GM19240 (cell line): ENCODE data around the gene MAML2.
A peak's percentile ranks its signal among the peaks of the same experiment; 100 is the strongest.
"Not testable (repeated sequence)": the region's sequence is repeated elsewhere in the genome, so short reads cannot be mapped to it uniquely, and the experiment has no call there.

Source experiments
- DNase-seq: peaks from one replicate; pipeline ENCODE4 v3.0.0; 2011; ENCODE audit warnings: low spot score; ENCODE audit not compliant: insufficient read length

MAML2 gene

DNA sequence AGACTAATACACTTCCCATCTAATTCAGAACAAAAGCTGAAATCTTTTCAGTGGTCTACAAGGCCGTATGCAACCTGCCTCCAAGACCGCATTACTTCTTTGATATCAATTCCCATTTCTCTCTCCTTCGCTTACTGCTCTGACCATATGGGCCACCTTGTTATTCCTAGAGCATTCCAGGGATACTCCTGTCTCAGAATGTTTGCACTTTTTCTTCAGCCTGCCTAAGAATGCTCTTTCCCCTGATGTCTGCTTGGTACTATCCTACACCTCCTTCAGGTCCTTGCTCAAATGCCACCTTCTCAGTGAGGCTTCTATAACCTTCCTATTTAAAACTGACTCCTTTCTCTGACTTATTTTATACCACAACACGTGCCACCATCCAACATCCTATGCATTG is 71.2 kb downstream of the MAML2 start:
- no peak for DNase-seq

GRCh38 chr11:96271352-96271751 is 71.6 kb downstream of the MAML2 start:
- DNase-seq = not testable (repeated sequence)

GRCh38 chr11:96268527-96268926 is 74.5 kb downstream of the MAML2 start:
- not testable (repeated sequence) for DNase-seq

DNA sequence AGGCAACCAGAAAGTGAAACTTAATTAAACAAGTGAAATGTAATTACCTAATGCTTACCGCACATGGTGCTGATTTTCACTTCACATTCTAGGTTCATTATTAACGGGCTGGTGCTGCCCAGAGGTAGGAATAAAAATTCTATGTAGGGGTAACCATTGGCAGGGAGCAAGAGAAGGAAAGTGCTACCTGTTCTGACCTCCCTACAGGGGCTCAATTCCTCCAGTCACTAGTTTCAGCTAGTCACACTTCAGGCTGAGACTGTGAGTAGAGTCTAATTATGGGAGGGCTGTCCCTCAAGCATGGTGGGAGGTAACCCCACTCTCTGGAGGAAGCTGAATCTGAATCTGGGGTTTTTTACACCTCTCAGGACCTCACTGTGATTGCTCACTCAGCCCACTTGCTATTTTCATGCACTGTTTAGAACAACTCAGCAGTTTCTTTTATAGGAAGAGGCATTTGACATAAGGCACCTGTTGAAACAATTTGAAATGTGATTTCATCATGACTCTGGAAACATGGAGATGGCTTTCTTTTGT is 75.4 kb downstream of the MAML2 start:
- peak; percentile 27 for DNase-seq

DNA sequence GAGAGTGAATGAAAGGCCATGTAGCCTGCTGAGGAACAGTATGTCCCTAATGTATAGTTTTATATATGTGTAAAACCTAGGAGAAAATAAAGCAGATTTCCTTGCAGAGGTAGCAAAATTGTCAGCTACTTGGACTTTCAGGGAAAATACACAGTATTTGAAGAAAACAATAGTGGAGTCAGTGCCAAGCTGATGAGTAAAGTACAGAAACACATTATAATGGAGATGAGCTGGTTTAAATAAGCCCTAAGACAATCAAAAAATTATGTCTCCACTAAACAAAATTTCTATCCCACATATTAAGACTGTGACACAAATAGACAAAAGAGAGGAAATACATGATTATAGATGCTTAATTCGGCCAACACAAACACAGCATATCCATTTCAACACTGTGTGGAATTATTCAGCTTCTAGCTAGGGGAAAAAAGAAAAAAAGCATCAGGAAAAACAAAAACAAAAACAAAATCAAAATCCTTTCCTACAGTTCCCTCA is 75.9 kb downstream of the MAML2 start:
- no peak for DNase-seq

GRCh38 chr11:96265972-96266371 is 77.0 kb downstream of the MAML2 start:
- DNase-seq = no peak

- DNase-seq = no peak
These were observed 77.7 kb downstream of the MAML2 start for GRCh38 chr11:96265220-96265737.

- no peak for DNase-seq
These were observed 78.6 kb downstream of the MAML2 start for GRCh38 chr11:96264364-96264763.

- no peak for DNase-seq
These were observed 79.7 kb downstream of the MAML2 start for GRCh38 chr11:96263238-96263763.

DNA sequence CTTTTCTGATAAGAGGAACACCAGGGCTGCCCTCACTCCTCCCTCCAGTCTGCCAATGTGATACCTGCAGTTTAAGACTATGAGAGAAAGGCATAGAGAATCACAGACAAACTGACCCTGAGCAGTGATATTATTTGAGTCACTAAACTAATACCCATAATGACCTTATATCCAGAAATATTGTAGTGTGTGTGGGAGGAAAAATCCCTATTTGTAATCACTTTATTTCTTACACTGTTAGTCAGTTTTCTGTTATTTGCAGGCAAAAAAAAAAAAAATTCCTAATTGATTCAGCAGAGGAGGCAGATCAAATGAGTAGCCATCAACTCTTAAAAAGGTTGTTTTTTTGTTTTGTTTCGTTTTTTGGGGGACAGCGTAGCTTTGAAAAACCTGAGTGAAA is 82.5 kb downstream of the MAML2 start:
- DNase-seq = no peak

DNA sequence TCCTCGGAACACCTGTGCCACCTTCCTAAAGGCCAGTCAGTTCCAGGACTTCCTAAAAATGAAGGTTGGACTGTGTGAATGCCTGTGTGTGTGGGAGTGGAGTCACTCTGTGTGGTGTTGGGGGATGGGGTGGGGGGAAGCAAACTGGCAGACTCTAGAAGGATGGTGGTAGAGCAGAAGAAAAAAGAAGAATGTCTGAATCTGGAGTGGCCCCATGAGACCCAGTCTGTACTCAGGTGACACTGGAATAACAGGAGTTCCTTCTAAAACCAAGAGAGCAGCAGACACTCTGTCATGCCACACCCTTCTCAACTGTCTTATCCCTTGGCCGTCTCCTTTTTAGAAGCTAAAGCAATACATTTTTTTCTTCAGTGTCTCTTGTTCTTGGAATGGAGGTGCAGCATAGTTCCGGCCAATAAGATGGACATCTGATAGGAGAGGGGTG is 82.9 kb downstream of the MAML2 start:
- no peak for DNase-seq

DNA sequence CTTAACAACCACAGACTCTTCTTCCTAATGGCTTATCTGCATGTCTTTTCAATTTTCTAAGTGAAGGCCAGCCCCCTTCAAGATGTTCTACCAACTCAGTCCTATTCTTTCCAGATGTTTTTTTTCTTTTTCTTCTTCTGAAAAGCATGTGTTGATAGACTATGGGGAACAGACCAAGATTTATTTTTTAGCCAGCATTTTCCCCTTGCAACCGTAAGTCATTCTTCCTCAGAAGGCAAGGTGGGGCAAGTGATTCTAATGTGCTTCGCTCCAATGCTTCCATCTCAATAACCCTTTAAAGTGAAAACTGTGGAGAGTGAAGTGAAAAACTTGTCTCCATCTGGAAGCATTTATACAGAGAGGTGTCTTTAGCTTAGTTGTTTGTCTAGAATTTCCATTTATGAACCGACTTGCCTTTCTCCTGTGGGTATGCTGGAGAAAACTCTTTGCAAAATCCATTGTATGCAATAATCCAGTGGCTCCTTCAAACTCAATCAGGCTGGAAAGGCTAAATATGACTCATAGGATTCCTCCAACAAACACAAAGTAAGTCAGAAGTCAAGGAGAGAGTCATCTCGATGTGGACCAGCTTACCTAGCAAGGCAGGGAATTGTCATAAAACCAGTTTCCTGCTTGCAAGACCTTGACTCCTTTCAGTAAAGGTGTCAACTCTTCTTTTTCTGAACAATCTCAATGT is 83.7 kb downstream of the MAML2 start:
- DNase-seq = no peak

DNA sequence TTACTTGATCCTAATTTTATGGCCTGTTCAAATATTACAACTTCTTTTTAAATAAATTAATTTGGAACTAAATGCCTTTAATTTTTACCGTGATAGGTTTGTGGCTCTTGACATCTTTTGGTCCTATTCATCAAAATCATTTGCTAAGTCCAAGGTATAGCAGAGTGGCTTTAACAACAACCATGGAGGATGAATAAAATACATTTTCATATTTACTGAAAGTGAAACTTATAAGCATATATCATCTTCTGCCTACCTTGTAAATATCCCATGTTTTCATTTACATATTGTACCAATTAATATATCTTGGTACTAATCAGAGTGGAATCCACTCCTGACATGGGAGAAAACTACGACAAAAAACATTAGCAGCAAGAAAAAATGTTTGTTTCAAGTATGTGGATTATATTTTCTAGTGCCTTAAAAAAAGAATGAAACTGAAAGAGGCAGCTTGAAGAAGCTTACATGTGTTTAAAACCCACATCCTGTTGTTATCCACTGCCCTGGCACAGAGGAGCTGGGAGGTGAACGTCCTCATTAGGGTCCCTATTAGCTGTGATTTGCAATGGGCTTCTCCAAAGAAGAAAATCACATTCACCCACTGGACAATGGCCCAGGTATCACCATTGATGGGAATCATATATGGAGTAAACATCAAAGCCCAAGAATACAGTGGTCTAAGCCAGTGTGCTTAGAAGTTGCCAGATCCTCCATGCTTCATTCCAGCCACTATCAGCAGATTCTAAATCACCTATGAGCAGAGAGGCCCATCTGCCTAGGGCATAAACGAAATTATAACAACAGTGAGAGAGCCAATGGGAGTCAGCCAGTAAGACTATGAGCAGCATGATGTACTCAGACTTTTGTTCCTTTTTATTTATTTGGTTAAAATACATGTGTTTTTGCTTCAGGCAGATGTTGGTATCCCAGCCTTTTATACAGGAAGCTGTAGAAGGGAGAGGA is 84.7 kb downstream of the MAML2 start:
- peak; percentile 37 for DNase-seq

DNA sequence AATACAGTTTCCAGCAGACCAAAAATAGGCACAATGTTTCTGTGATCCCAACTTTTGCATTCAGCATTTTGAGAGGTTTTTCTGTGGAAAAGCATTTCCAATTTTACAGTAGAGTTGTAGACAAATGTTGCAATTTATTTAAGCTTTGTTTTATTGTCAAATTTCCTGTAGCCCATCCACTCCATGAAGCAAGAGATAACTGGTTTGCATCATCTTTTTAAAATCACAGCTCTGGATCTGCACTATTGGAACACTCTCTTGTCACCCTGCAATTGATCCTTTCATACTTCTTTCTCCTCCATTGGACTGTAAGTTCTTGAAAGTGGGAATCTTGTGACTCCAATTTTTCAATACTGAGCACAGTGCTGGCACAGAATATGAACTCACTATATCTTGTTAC is 86.0 kb downstream of the MAML2 start:
- no peak for DNase-seq

DNA sequence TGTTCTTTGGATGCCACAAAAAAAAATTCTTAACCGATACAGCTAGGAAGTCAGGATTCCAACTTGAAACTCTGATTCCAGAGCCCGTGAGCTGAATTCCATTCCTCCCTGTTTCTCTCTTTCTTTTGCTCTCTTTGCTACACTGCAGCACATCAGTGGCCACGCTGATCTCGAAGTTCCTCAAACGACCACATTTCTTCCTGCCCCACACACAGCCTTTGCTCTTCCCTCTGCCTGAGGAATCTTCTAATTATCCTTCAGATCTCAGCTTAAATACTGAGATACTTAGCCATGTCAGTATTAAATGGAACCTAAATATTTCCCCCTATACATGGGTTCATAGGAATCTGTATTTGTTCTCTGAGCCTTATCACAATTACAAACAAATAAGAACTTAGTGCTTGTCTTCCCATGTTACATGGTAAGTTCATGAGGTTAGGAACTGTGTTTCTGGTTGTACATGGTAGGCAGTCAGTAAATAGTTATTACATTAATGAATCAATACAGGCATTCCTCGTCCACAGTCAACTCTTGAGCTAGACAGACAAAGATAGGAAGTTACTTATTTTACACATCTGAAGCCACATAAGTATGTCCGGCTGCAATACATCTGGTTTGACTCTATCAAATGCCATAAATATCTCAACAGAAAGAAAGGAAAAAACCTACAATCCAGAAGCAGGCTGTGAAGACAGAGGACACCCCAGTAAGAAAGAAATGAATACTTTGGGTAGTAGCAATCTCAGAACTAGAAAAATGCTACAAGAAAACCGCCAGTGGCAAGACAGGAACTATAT is 86.6 kb downstream of the MAML2 start:
- no peak for DNase-seq

GRCh38 chr11:96254854-96255253 is 88.1 kb downstream of the MAML2 start:
- no peak for DNase-seq

GRCh38 chr11:96254087-96254486 is 88.9 kb downstream of the MAML2 start:
- DNase-seq = no peak

DNA sequence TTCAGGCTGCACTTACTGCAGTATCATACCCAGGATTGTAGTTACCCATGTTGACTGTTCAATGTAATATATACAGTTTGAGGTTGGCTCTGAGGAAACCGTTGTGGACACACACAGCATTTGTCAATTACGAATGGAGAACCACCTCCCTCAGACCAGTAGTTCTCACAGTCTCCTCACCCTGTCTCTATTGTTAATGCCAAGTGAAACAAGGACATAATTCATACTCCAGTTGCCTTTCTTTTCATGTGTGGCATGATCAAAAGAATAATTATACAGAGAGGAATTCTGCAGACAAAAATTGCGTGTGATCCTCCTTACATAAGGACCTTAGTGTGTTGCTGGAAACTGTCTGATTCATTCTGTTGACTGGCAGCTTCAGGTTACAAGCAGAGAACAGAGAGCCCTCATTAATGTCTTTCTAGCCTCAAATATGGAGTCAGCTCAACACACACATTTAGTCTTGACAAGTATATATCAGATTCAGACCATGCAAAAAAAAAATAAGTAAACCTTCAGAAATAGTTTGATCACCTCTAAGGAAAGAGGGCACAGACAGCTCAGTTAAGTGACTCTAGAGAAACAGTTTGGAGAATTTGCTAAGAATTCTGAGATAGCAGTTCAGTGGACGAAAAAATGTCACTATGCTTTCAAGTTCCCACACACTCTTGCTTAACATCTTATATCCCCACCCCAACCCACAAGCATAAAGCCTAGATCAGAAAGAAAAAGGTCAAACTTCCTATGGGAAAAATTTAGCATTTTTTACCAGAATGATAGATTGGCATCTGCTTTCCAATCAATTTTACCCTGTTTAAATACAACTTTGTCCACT is 96.1 kb downstream of the MAML2 start:
- DNase-seq = no peak

GRCh38 chr11:96242971-96243647 is 99.9 kb downstream of the MAML2 start:
- peak; percentile 41 for DNase-seq
